HepG2 (cell line): ENCODE results near the gene NSL1. TPM values are rescaled to one million over a fixed set of nuclear protein-coding genes. Genes with fewer than 3 reads are reported as not detected.

Experiments used
- ATAC-seq: fragments of 200-7000 bp; cut with Tn5 transposase; 3 replicates; pipeline ENCODE4 v1.9.1; 2020; ENCODE audit warnings: mild to moderate bottlenecking, moderate library complexity
- BruUV-seq: library from RNA; stranded (reverse); fragments of 400-500 nt; replicated peaks from 2 replicates; lab custom pipeline; 2021; lab: Mats Ljungman, UMichigan
- CTCF ChIA-PET: fragments of 300-600 bp; formaldehyde crosslinking; extraction: SDS; loops from one replicate; lab custom pipeline; 2021; ENCODE audit warnings: low total read pairs, inconsistent platforms, low intra/inter-chr PET ratio; lab: Yijun Ruan, JAX
- POLR2A ChIA-PET: fragments of 350-600 bp; sonication (Branson Sonifier 250); formaldehyde crosslinking; loops from one replicate; lab custom pipeline; 2020; ENCODE audit warnings: antibody characterized with exemption, inconsistent platforms; lab: Yijun Ruan, JAX
- DNase-seq: peaks from one replicate; pipeline ENCODE4 v3.0.0-alpha.2; 2015; ENCODE audit warnings: low spot score
- FAIRE-seq: peaks from 3 replicates; lab custom pipeline; 2011; peaks lifted over from hg19 to GRCh38; lab: Jason Lieb, UNC
- H2AFZ ChIP-seq: one replicate; pipeline ENCODE4 v1.6.1; 2011; ENCODE audit warnings: low read length, inconsistent platforms
- H3K27ac ChIP-seq: fragments of 300-600 bp; 3 replicates; pipeline ENCODE4 v1.8.0; 2011; ENCODE audit warnings: mixed run types, mild to moderate bottlenecking, mixed read lengths, low read length, inconsistent platforms; ENCODE audit not compliant: insufficient read depth; ENCODE audit errors: extremely low read length
- H3K27me3 ChIP-seq, 2 experiments: fragments of 200-600 bp in 1 of 2; 2 replicates in 1 of 2; 3 replicates in 1 of 2; pipeline versions ENCODE4 v1.6.0 to v1.8.0; 2011; ENCODE audit warnings: low read length in 2 of 2, mild to moderate bottlenecking in 2 of 2, moderate library complexity in 2 of 2, inconsistent platforms in 1 of 2; ENCODE audit not compliant: insufficient read depth in 2 of 2, control insufficient read depth in 1 of 2
- H3K36me3 ChIP-seq, 2 experiments: fragments of 200-600 bp in 1 of 2; replicated peaks in 1 of 2; 2 replicates in 1 of 2; 3 replicates in 1 of 2; pipeline versions ENCODE4 v1.5.1 to v1.8.0; 2011; ENCODE audit warnings: low read length in 2 of 2, inconsistent platforms in 1 of 2; ENCODE audit not compliant: insufficient read depth in 2 of 2, control insufficient read depth in 1 of 2
- H3K4me1 ChIP-seq: 2 replicates; pipeline ENCODE4 v1.5.1; 2012; ENCODE audit warnings: low read length, inconsistent platforms; ENCODE audit not compliant: insufficient read depth
- H3K4me2 ChIP-seq: 2 replicates; pipeline ENCODE4 v1.6.0; 2011; ENCODE audit warnings: low read depth, low read length, inconsistent platforms
- H3K4me3 ChIP-seq, 3 experiments: fragments of 200-600 bp in 1 of 3; sonication (generic), shearing (Covaris generic) in 1 of 3; replicated peaks in 1 of 3; 2 replicates each; pipeline ENCODE4 v1.5.1; 2011 to 2016; ENCODE audit warnings: low read length in 3 of 3, inconsistent platforms in 2 of 3, low read depth in 2 of 3, mild to moderate bottlenecking in 2 of 3, control low read depth in 1 of 3, mixed read lengths in 1 of 3; ENCODE audit not compliant: insufficient read depth in 1 of 3
- H3K79me2 ChIP-seq: one replicate; pipeline ENCODE4 v1.6.1; 2011; ENCODE audit warnings: low read length, inconsistent platforms; ENCODE audit not compliant: insufficient read depth
- H3K9ac ChIP-seq: 2 replicates; pipeline ENCODE4 v1.6.0; 2011; ENCODE audit warnings: mild to moderate bottlenecking, low read depth, low read length, inconsistent platforms; ENCODE audit not compliant: insufficient read depth
- H3K9me3 ChIP-seq: 2 replicates; pipeline ENCODE4 v1.5.1; 2012; ENCODE audit warnings: mild to moderate bottlenecking, low read length
- H4K20me1 ChIP-seq: 2 replicates; pipeline ENCODE4 v1.6.0; 2011; ENCODE audit warnings: inconsistent platforms, mild to moderate bottlenecking, low read length, moderate library complexity; ENCODE audit not compliant: insufficient read depth
- MTA1 ChIP-seq: sonication (generic); formaldehyde crosslinking; IDR thresholded peaks from 2 replicates; pipeline ENCODE4 v1.4.0; 2020; ENCODE audit warnings: missing genetic modification reagents, mild to moderate bottlenecking, borderline replicate concordance
- WGBS: methylation state at CpG from one replicate; pipeline ENCODE4 v1.1.6; 2017; ENCODE audit warnings: low lambda C conversion rate; 5-methylcytosine and 5-hydroxymethylcytosine counted together
- in situ Hi-C: cut with HindIII; loops from 2 replicates; pipeline ENCODE4 v1.10.0; 2017; ENCODE audit warnings: low pct_unique_long_range_greater_than_20kb; ENCODE audit not compliant: extremely low pct_ligation_motif_present
- intact Hi-C: fragments of 100-400 bp; cut with micrococcal nuclease; formaldehyde crosslinking; loops from one replicate; pipeline ENCODE4 v1.10.0; 2022; ENCODE audit not compliant: unreplicated experiment
- polyA plus RNA-seq, 8 experiments: library from polyadenylated mRNA; depleted of rRNA in 3 of 8; stranded (reverse) in 7 of 8; unstranded in 1 of 8; fragments of >200 nt; fragmentation: Illumina TruSeq in 4 of 8; extraction: Trizol in 4 of 8; gene quantifications; 2 replicates each; pipeline versions ENCODE4 v1.2.1 to v1.2.3, GENCODE V29; 2011 to 2016; ENCODE audit warnings: low read depth in 4 of 8, missing spikeins in 1 of 8, mixed read lengths in 1 of 8; ENCODE audit not compliant: insufficient read depth in 1 of 8
- total RNA-seq, 5 experiments: library from RNA; depleted of rRNA; stranded (reverse); fragments of >200 nt; fragmentation: Illumina TruSeq; extraction: Trizol; gene quantifications; 2 replicates each; pipeline ENCODE4 v1.2.3, GENCODE V29; 2016; ENCODE audit warnings: low read depth in 1 of 5
- TF ChIP-seq, protein P1 (sequence below): sonication (generic); formaldehyde crosslinking; conservative IDR thresholded peaks from 2 replicates; pipeline ENCODE4 v1.4.0; 2020; ENCODE audit warnings: mild to moderate bottlenecking, missing genetic modification reagents, moderate library complexity
- TF ChIP-seq, protein P2 (sequence below): IDR thresholded peaks from 2 replicates; pipeline ENCODE4 v1.6.1; 2012; ENCODE audit warnings: low read depth, low read length, improper control_type of control experiment

The NSL1 gene
- total and polyA plus RNA-seq, 2 of the 13 experiments (the other 11 are each of a cell fraction or from before 2014, with no cell fraction given) = 34.5 to 77.4 TPM

DNA sequence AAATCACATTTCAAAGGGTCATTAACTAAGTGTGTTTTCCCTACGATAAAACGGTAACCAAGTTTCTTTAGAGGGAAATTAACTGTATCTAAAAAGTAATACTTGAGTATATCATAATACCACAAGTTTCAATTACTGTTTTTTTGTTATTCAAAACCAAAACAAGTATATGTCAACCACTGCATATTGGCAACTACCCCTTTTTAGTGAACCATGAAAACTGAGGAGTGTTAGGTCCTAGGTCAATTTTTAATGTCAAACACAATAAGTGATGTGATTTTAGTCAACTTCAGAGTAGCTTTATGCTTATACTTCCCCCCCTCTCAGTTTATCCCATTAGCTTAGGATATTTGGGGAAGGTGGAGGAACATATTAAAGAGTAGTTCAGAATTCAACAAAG lies 10.4 kb downstream of the NSL1 start:
- DNase-seq (no peak), ATAC-seq (no peak), FAIRE-seq (no peak)
- H3K79me2 ChIP-seq = no peaks in the 10 kb centered on the region
- no peak overlapping the region for H2AFZ ChIP-seq
- 100% methylated on average over 2 of the region's 2 CpGs for WGBS
- H3K9ac ChIP-seq = no peak overlapping the region
- POLR2A ChIA-PET = interaction anchor here (1.7 kb wide), 1 partner anchor 11 kb away, joined by 4 read pairs; the partner anchor contains the start of genes NSL1 and TATDN3
- H4K20me1 ChIP-seq = peaks cover 3% of the 10 kb centered on the region; the same call in 1 of the 2 replicates
- no peak overlapping the region for H3K4me3 ChIP-seq
- no peak overlapping the region for H3K27ac ChIP-seq
- peaks cover 10% of the 10 kb centered on the region; the same call in 1 of the 2 replicates for H3K4me1 ChIP-seq
- no peaks in the 10 kb centered on the region; a peak in 1 of 5 replicates for H3K27me3 ChIP-seq
- in situ Hi-C loops (loop anchor here (5.0 kb wide), 1 partner anchor 114 kb away; no protein-coding TSS in a partner anchor), intact Hi-C loops (loop anchor here (10.0 kb wide), 1 partner anchor 306 kb away; no protein-coding TSS in a partner anchor)
- CTCF ChIA-PET = interaction anchor here (1.8 to 3.8 kb wide), 3 partner anchors 32 to 304 kb away, joined by 6 to 31 read pairs (median 6); no protein-coding TSS in a partner anchor
- no peaks in the 10 kb centered on the region for H3K9me3 ChIP-seq
- BruUV-seq = no TSS peak
- TF ChIP-seq, protein P1, sequence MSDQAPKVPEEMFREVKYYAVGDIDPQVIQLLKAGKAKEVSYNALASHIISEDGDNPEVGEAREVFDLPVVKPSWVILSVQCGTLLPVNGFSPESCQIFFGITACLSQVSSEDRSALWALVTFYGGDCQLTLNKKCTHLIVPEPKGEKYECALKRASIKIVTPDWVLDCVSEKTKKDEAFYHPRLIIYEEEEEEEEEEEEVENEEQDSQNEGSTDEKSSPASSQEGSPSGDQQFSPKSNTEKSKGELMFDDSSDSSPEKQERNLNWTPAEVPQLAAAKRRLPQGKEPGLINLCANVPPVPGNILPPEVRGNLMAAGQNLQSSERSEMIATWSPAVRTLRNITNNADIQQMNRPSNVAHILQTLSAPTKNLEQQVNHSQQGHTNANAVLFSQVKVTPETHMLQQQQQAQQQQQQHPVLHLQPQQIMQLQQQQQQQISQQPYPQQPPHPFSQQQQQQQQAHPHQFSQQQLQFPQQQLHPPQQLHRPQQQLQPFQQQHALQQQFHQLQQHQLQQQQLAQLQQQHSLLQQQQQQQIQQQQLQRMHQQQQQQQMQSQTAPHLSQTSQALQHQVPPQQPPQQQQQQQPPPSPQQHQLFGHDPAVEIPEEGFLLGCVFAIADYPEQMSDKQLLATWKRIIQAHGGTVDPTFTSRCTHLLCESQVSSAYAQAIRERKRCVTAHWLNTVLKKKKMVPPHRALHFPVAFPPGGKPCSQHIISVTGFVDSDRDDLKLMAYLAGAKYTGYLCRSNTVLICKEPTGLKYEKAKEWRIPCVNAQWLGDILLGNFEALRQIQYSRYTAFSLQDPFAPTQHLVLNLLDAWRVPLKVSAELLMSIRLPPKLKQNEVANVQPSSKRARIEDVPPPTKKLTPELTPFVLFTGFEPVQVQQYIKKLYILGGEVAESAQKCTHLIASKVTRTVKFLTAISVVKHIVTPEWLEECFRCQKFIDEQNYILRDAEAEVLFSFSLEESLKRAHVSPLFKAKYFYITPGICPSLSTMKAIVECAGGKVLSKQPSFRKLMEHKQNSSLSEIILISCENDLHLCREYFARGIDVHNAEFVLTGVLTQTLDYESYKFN (CRISPR knock-in tag) = no peak
- TF ChIP-seq, protein P2, sequence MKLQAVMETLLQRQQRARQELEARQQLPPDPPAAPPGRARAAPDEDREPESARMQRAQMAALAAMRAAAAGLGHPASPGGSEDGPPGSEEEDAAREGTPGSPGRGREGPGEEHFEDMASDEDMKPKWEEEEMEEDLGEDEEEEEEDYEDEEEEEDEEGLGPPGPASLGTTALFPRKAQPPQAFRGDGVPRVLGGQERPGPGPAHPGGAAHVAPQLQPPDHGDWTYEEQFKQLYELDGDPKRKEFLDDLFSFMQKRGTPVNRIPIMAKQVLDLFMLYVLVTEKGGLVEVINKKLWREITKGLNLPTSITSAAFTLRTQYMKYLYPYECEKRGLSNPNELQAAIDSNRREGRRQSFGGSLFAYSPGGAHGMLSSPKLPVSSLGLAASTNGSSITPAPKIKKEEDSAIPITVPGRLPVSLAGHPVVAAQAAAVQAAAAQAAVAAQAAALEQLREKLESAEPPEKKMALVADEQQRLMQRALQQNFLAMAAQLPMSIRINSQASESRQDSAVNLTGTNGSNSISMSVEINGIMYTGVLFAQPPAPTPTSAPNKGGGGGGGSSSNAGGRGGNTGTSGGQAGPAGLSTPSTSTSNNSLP = no peak
- TF ChIP-seq MTA1 (CRISPR knock-in tag) = no peak
- no peak overlapping the region for H3K4me2 ChIP-seq
- peaks cover 4 to 29% of the 10 kb centered on the region in 2 experiments; a peak in 3 of 5 replicates for H3K36me3 ChIP-seq
